Measurements from ENCODE around the gene RBM33. TPM values are rescaled to one million over a fixed set of nuclear protein-coding genes. Genes with fewer than 3 reads are reported as not detected.

Gene RBM33
- total RNA-seq, 2 donors from 2014 or later, result 34.2 to 41.5 TPM

DNA sequence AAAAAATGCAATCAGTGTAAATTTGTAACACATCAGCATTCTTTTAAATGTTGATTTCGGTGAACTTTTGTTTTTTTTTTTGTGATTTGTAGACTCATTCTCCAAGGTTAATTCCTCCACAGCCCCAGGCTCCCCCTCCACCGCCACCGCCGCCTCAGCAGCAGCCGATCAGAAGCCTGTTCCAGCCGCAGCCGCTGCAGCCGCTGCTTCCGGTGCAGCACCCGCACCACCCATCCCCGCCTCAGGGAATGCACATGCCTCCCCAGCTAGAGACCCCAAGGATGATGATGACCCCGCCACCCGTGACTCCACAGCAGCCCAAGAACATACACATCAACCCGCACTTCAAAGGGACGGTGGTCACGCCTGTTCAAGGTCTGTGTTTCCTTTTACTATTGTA lies 66.6 kb downstream of the RBM33 start:
- DNase-seq (no peak), ATAC-seq (no peak)
- intact Hi-C loops (cut with DNase I), result no loop called here

DNA sequence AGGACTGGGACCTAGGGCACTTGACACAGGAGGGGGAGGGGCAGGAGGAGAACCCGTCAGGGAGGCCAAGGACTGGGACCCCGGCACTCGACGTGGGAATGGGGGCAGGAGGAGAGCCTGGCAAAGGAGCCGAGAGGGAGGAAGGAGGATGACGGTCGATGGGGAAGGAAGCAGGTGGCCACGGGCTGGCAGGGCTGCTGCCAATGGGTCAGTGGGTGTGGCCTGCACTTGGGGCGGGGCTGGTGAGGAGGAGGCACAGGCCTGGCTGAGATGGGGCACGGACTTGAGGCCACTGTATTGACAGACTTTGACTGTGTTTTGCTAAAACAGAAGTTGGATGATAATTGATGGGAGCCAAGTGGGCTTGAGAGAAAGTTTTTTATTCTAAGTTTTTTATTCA lies 68.9 kb downstream of the RBM33 start:
- intact Hi-C loops (cut with DNase I), result no loop called here
- DNase-seq (no peak), ATAC-seq (peak in 1 of 2 donors; percentile 48)

GRCh38 chr7:155714702-155715101 lies 70.2 kb downstream of the RBM33 start:
- ATAC-seq (peak in 1 of 2 donors; percentile 36), DNase-seq (no peak)
- intact Hi-C loops (cut with DNase I), result no loop called here

GRCh38 chr7:155715111-155715805 lies 70.8 kb downstream of the RBM33 start:
- intact Hi-C loops (cut with DNase I), result no loop called here
- ATAC-seq (no peak), DNase-seq (no peak)

- DNase-seq, result no peak
- ATAC-seq, result no peak
- intact Hi-C loops (cut with DNase I), result no loop called here
Measured at GRCh38 chr7:155717010-155717744, 72.7 kb downstream of the RBM33 start.

- ATAC-seq, result peak in 1 of 2 donors; percentile 50
- DNase-seq, result no peak
- intact Hi-C loops (cut with DNase I), result loop anchor here in 1 of 2 donors (5.0 kb wide), 1 partner anchor 79 kb away; the partner anchor contains the start of gene RBM33
Measured at GRCh38 chr7:155721056-155721455, 76.6 kb downstream of the RBM33 start.

- no peak for ATAC-seq
- intact Hi-C loops (cut with DNase I), result loop anchor here in 1 of 2 donors (5.0 kb wide), 1 partner anchor 80 kb away; the partner anchor contains the start of gene RBM33
- no peak for DNase-seq
Measured at GRCh38 chr7:155722118-155722517, 77.7 kb downstream of the RBM33 start.

- DNase-seq (no peak), ATAC-seq (no peak)
- intact Hi-C loops (cut with DNase I), result loop anchor here in 1 of 2 donors (5.0 kb wide), 1 partner anchor 81 kb away; the partner anchor contains the start of gene RBM33
Measured at GRCh38 chr7:155722936-155723335, 78.5 kb downstream of the RBM33 start.

GRCh38 chr7:155724327-155725005 lies 80.0 kb downstream of the RBM33 start:
- ATAC-seq, result no peak
- intact Hi-C loops (cut with DNase I), result loop anchor here in 1 of 2 donors (5.0 kb wide), 1 partner anchor 82 kb away; the partner anchor contains the start of gene RBM33

GRCh38 chr7:155725006-155725355 lies 80.5 kb downstream of the RBM33 start:
- intact Hi-C loops (cut with DNase I), result no loop called here
- DNase-seq (no peak), ATAC-seq (no peak)

More at GRCh38 chr7:155724327-155725005, 80.0 kb downstream of the RBM33 start:
- no peak for DNase-seq

DNA sequence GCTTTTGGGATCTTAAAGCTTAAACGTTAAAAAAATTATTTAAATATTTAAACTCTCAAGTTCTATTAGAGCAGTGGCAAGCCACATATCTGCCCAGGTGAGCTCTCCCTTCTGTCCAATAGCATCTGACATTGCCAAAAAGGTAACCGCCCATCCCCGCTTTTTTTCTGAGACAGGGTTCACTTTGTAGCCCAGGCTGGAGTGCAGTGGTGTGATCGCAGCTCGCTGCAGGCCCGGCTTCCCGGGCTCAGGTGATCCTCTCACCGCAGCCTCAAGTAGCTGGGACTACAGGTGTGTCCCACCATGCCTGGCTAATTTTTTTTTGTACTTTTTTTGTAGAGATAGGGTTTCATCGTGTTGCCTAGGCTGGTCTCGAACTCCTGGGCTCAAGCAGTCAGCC lies 83.2 kb downstream of the RBM33 start:
- intact Hi-C loops (cut with DNase I), result no loop called here
- no peak for ATAC-seq

GRCh38 chr7:155728116-155728515 lies 83.7 kb downstream of the RBM33 start:
- ATAC-seq (no peak), DNase-seq (no peak)
- intact Hi-C loops (cut with DNase I), result no loop called here

More for the DNA sequence above, 83.2 kb downstream of the RBM33 start:
- DNase-seq, result no peak

DNA sequence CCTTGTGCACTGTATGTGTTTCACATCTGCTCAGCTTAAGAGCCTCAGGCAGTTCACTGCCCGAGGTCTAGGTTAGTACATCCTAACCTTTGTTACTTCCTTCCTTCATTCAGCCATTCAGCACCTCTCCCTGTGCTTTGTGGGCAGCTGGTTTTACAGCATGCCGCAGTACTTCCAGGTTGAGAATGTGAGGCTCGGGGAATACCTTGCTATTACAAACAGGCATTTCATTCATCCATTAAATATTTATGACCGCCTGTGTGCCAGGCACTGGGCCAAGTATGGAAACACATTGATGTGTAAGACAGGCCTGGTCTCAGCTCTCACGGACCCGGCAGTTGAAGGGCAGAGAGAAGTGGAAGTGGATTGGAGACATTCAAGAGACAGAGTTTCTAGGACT lies 85.4 kb downstream of the RBM33 start:
- DNase-seq (no peak), ATAC-seq (no peak)
- intact Hi-C loops (cut with DNase I), result loop anchor here in 1 of 2 donors (10.0 kb wide), 1 partner anchor 125 kb away; no protein-coding TSS in a partner anchor

DNA sequence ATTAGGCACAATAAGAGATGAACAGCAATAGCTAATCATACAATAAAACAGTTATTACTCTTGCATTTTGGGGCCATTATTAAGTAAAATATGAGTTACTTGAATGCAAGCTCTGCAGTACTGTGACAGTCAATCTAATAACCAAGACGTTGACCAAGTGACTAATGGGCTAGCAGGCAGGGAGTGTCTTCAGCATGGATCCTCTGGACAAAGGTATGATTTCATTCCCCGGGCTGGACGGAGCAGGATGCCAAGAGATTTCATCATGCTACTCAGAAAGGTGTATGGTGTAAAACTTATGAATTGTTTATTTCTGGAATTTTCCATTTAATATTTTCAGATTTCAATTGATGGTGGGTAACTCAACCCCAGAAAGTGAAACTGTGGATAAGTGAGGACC lies 86.9 kb downstream of the RBM33 start:
- DNase-seq, result no peak
- intact Hi-C loops (cut with DNase I), result loop anchor here in 1 of 2 donors (10.0 kb wide), 1 partner anchor 127 kb away; no protein-coding TSS in a partner anchor
- peak in 1 of 2 donors; percentile 72 for ATAC-seq

- intact Hi-C loops (cut with DNase I), result loop anchor here in 1 of 2 donors (10.0 kb wide), 1 partner anchor 127 kb away; no protein-coding TSS in a partner anchor
- DNase-seq (no peak), ATAC-seq (no peak)
Measured at GRCh38 chr7:155731871-155732270, 87.4 kb downstream of the RBM33 start.

DNA sequence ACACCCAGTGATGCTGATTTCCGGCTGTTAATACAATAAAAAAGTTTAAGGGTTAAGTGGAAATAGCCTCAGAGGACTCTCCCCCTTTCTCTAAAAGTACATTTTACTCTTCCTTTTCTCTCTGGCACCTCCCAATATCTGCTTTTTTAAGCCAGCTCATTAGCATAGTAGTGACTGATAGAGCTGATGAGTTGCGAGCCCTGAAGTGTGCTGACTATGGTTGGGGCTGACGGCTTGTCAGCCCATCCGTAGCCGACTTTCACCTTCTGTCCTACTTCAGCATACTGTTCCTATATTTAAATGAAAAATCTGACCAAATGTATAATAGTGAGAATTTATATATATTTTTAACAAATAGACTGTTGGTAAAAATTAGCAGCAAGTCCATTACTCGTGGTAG lies 87.8 kb downstream of the RBM33 start:
- DNase-seq (no peak), ATAC-seq (peak in 1 of 2 donors; percentile 31)
- intact Hi-C loops (cut with DNase I), result loop anchor here in 1 of 2 donors (10.0 kb wide), 1 partner anchor 127 kb away; no protein-coding TSS in a partner anchor

GRCh38 chr7:155733582-155734444 lies 89.4 kb downstream of the RBM33 start:
- intact Hi-C loops (cut with DNase I), result loop anchor here in 1 of 2 donors (10.0 kb wide), 1 partner anchor 129 kb away; no protein-coding TSS in a partner anchor
- no peak for DNase-seq
- ATAC-seq, result peak; percentile 34 to 56

DNA sequence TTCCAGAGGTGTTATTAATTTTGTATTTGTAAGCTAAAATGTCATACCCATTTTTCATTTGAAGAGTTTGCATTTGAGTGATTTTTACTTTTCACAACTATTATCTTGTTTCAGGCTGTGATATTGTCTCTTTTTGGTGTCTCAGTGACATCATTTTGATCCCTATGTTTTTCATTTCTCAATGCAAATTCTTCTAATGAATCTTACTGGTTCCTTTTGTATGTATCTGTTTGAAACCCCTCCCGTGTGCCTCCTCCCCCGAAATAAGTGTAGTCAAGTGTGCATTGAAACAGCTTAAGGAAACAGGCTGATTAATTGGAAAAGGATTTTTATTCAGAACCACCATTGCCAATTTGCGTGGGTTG lies 90.0 kb downstream of the RBM33 start:
- no peak for ATAC-seq

More for the DNA sequence above, 90.0 kb downstream of the RBM33 start:
- DNase-seq, result no peak
- intact Hi-C loops (cut with DNase I), result loop anchor here in 1 of 2 donors (10.0 kb wide), 1 partner anchor 130 kb away; no protein-coding TSS in a partner anchor

Data from left cardiac atrium (tissue), 4 donors.